HCT116 (cell line): ENCODE data around the gene ARHGAP33. TPM values are rescaled to one million over a fixed set of nuclear protein-coding genes. Genes with fewer than 3 reads are reported as not detected.

Experiments
- ATAC-seq: fragments of 200-7000 bp; cut with Tn5 transposase; 2 replicates; pipeline ENCODE4 v1.9.1; 2020; ENCODE audit warnings: mild to moderate bottlenecking, moderate library complexity
- BruUV-seq: library from RNA; stranded (reverse); fragments of 400-500 nt; replicated peaks from 2 replicates; lab custom pipeline; 2021; lab: Mats Ljungman, UMichigan
- CTCF ChIA-PET: fragments of 300-600 bp; sonication (Branson Sonifier 250); formaldehyde crosslinking; loops from one replicate; lab custom pipeline; 2021; ENCODE audit warnings: antibody characterized with exemption; lab: Charles Lee
- POLR2A ChIA-PET: fragments of 300-600, 350-600 bp; sonication (Branson Sonifier 250); formaldehyde crosslinking; loops from one replicate; lab custom pipeline; 2021; ENCODE audit warnings: antibody characterized with exemption; lab: Charles Lee
- RAD21 ChIA-PET, 2 experiments: fragments of 300-600 bp; sonication (Branson Sonifier 250); formaldehyde crosslinking; loops; one replicate each; lab custom pipeline; 2023; ENCODE audit warnings: low total read pairs in 2 of 2; ENCODE audit not compliant: uncharacterized antibody in 2 of 2, unreplicated experiment in 2 of 2, low non-redundant PET in 1 of 2; lab: Charles Lee
- DNase-seq: peaks from one replicate; pipeline ENCODE4 v3.0.0-alpha.2; 2010; ENCODE audit warnings: low read depth, low spot score
- H2AFZ ChIP-seq: fragments of 200-600 bp; shearing (Covaris generic), sonication (generic); 2 replicates; pipeline ENCODE4 v1.6.1; 2017; ENCODE audit warnings: low read depth, mixed run types, mixed read lengths, antibody characterized with exemption, low read length; ENCODE audit not compliant: poor library complexity, severe bottlenecking
- H3K27ac ChIP-seq: 2 replicates; pipeline ENCODE4 v1.5.1; 2012; ENCODE audit warnings: low read depth, low read length
- H3K27me3 ChIP-seq: fragments of 200-600 bp; sonication (generic); 2 replicates; pipeline ENCODE4 v1.6.1; 2016; ENCODE audit warnings: mixed run types, low read length, mixed read lengths; ENCODE audit not compliant: insufficient read depth
- H3K36me3 ChIP-seq, 2 experiments: fragments of 200-500 bp in 1 of 2; fragments of 200-600 bp in 1 of 2; sonication (Bioruptor generic) in 1 of 2; sonication (generic) in 1 of 2; 2 replicates each; pipeline versions ENCODE4 v1.5.1 to v1.6.1; 2014 to 2016; ENCODE audit warnings: low read length in 2 of 2, inconsistent platforms in 1 of 2, mixed read lengths in 1 of 2, mixed run types in 1 of 2; ENCODE audit not compliant: insufficient read depth in 2 of 2, control insufficient read depth in 1 of 2
- H3K4me1 ChIP-seq, 2 experiments: fragments of 200-600 bp in 1 of 2; sonication (generic) in 1 of 2; 2 replicates each; pipeline versions ENCODE4 v1.5.1 to v1.6.1; 2012 to 2017; ENCODE audit warnings: low read length in 2 of 2, inconsistent platforms in 1 of 2, mild to moderate bottlenecking in 1 of 2, mixed read lengths in 1 of 2, mixed run types in 1 of 2, moderate library complexity in 1 of 2; ENCODE audit not compliant: insufficient read depth in 2 of 2, control insufficient read depth in 1 of 2
- H3K4me2 ChIP-seq: fragments of 200-600 bp; sonication (generic); 2 replicates; pipeline ENCODE4 v1.6.1; 2017; ENCODE audit warnings: mixed run types, low read length, mixed read lengths
- H3K4me3 ChIP-seq, 2 experiments: fragments of 200-600 bp in 1 of 2; sonication (generic) in 1 of 2; replicated peaks in 1 of 2; 2 replicates each; pipeline ENCODE4 v1.5.1; 2011 to 2016; ENCODE audit warnings: low read length in 2 of 2, control low read depth in 1 of 2, low read depth in 1 of 2, mild to moderate bottlenecking in 1 of 2, mixed read lengths in 1 of 2, mixed run types in 1 of 2
- H3K79me2 ChIP-seq: fragments of 200-600 bp; sonication (generic); 2 replicates; pipeline ENCODE4 v1.6.1; 2017; ENCODE audit warnings: mild to moderate bottlenecking, mixed run types, low read length, moderate library complexity, mixed read lengths; ENCODE audit not compliant: insufficient read depth
- H3K9ac ChIP-seq: fragments of 200-600 bp; sonication (generic); 2 replicates; pipeline ENCODE4 v1.6.1; 2016; ENCODE audit warnings: low read length, mixed read lengths
- H3K9me2 ChIP-seq: fragments of 200-600 bp; sonication (generic), shearing (Covaris generic); 2 replicates; pipeline ENCODE4 v1.6.1; 2017; ENCODE audit warnings: mixed run types, mild to moderate bottlenecking, moderate library complexity; ENCODE audit not compliant: insufficient read depth
- H3K9me3 ChIP-seq, 2 experiments: fragments of 200-500 bp in 1 of 2; fragments of 200-600 bp in 1 of 2; sonication (Bioruptor generic) in 1 of 2; sonication (generic) in 1 of 2; 2 replicates each; pipeline ENCODE4 v1.6.1; 2014 to 2017; ENCODE audit warnings: low read length in 2 of 2, mixed read lengths in 2 of 2, inconsistent platforms in 1 of 2, low read depth in 1 of 2, mild to moderate bottlenecking in 1 of 2, mixed run types in 1 of 2, moderate library complexity in 1 of 2; ENCODE audit not compliant: control insufficient read depth in 1 of 2, insufficient read depth in 1 of 2
- H4K20me1 ChIP-seq: fragments of 200-600 bp; sonication (generic), shearing (Covaris generic); 2 replicates; pipeline ENCODE4 v1.6.1; 2017; ENCODE audit warnings: mixed run types, mild to moderate bottlenecking, moderate library complexity; ENCODE audit not compliant: insufficient read depth
- CBX3 ChIP-seq: IDR thresholded peaks from 2 replicates; pipeline ENCODE4 v1.6.1; 2012; ENCODE audit warnings: low read depth
- EGR1 ChIP-seq: IDR thresholded peaks from 2 replicates; pipeline ENCODE4 v1.6.1; 2012; ENCODE audit warnings: low read depth
- EZH2 ChIP-seq: fragments of 200-600 bp; sonication (generic); IDR thresholded peaks from 2 replicates; pipeline ENCODE4 v1.6.1; 2017; ENCODE audit warnings: antibody characterized with exemption, mixed run types
- EZH2phosphoT487 ChIP-seq: fragments of 200-600 bp; IDR thresholded peaks from 2 replicates; pipeline ENCODE4 v1.6.1; 2018; ENCODE audit warnings: antibody characterized with exemption, borderline replicate concordance
- SRF ChIP-seq: IDR thresholded peaks from 2 replicates; pipeline ENCODE4 v1.6.1; 2012; ENCODE audit warnings: low read depth
- TCF7L2 ChIP-seq: IDR thresholded peaks from 2 replicates; pipeline ENCODE4 v1.7.0; 2011; ENCODE audit warnings: borderline replicate concordance, inconsistent platforms; ENCODE audit not compliant: insufficient read depth, insufficient read length; ENCODE audit errors: extremely low read depth
- ZNF274 ChIP-seq: fragments of 200-500 bp; sonication (Bioruptor generic); IDR thresholded peaks from 2 replicates; pipeline ENCODE4 v1.6.1; 2014; ENCODE audit warnings: mild to moderate bottlenecking, low read depth, low read length, inconsistent platforms
- intact Hi-C: fragments of 100-400 bp; cut with micrococcal nuclease; formaldehyde crosslinking; loops from 2 replicates; pipeline ENCODE4 v1.10.0; 2022
- total RNA-seq: library from RNA; stranded (reverse); gene quantifications from one replicate; pipeline ENCODE4 v1.2.1, GENCODE V29; 2021; ENCODE audit not compliant: unreplicated experiment
- TF ChIP-seq, protein P1 (sequence below): IDR thresholded peaks from 2 replicates; pipeline ENCODE4 v1.6.1; 2012
- TF ChIP-seq, protein P2 (sequence below): IDR thresholded peaks from 2 replicates; pipeline ENCODE4 v1.6.1; 2012
- TF ChIP-seq, protein P3 (sequence below): IDR thresholded peaks from 2 replicates; pipeline ENCODE4 v1.6.1; 2012; ENCODE audit warnings: low read depth

The ARHGAP33 gene
- total RNA-seq, 1 experiment from 2014 or later, result 30.2 TPM

DNA sequence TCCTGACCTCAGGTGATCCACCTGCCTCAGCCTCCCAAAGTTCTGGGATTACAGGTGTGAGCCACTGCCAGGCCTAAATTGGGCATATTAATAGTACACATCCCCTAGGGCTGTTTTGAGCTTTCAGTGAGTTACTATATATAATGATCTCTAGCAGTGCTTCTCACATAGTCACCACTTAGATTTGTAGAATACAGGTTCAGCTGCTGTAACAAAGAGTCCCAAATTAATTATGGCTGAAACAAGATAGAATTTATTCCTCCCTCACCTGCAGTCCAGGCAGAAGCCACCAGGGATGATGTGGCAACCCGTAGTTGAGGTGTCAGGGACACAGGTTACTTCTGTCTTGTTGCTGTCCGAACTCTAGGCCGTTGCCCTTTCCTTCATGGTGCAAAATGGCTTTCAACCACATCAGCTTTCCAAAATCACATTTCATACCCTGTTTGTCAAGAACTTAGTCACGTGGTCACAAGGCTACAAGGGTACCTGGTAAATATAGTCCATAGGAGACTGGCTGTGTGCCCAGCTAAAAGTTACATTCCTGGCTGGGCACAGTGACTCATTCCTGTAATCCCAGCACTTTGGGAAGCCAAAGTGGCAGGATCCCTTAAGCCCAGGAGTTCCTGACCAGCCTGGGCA, 14.5 kb upstream of the ARHGAP33 start (continued):
- TF ChIP-seq, protein P1, sequence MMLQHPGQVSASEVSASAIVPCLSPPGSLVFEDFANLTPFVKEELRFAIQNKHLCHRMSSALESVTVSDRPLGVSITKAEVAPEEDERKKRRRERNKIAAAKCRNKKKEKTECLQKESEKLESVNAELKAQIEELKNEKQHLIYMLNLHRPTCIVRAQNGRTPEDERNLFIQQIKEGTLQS, result no peak
- TF ChIP-seq CBX3, result no peak

DNA sequence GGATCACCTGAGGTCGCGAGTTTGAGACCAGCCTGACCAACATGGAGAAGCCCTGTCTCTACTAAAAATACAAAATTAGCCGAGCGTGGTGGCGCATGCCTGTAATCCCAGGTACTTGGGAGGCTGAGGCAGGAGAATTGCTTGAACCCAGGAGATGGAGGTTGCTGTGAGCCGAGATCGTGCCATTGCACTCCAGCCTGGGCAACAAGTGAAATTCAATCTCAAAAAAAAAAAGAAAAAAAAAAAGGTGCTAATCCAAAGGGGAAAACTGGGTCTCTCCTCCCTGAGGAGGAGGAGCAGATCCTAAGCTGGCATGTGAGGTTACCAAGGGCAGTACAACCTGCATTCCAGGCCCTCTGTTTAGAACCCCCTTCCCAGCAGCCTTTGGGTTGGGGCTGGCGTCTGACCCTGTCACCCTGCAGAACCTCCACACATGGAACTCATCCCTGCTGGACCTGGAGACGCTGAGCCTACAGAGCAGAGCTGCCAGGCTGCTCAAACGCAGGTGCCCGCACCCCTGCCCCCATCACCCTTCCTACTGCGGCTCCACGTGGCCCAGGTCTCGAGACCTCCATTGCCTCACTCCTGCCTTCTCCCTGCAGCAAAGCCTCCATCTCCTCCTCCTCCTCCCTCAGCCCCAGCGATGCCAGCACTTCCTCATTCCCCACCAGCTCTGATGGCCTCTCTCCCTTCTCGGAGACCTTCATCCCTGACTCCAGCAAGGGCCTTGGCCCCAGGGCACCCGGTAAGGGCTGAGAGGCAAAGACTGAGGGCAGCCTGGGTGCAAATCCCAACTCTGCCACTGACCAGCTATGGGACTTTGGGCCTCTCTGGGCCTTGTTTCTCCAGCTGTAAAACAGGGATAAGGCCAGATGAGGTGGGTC, 10.7 kb upstream of the ARHGAP33 start:
- BruUV-seq, result no TSS peak
- no peak for TF ChIP-seq EGR1
- TF ChIP-seq ZNF274, result no peak
- no peak for TF ChIP-seq SRF
- TF ChIP-seq, protein P1, result no peak
- no peak for TF ChIP-seq EZH2phosphoT487
- TF ChIP-seq, protein P2, sequence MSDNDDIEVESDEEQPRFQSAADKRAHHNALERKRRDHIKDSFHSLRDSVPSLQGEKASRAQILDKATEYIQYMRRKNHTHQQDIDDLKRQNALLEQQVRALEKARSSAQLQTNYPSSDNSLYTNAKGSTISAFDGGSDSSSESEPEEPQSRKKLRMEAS, result no peak
- TF ChIP-seq EZH2, result no peak
- TF ChIP-seq TCF7L2, result no peak
- TF ChIP-seq, protein P3, sequence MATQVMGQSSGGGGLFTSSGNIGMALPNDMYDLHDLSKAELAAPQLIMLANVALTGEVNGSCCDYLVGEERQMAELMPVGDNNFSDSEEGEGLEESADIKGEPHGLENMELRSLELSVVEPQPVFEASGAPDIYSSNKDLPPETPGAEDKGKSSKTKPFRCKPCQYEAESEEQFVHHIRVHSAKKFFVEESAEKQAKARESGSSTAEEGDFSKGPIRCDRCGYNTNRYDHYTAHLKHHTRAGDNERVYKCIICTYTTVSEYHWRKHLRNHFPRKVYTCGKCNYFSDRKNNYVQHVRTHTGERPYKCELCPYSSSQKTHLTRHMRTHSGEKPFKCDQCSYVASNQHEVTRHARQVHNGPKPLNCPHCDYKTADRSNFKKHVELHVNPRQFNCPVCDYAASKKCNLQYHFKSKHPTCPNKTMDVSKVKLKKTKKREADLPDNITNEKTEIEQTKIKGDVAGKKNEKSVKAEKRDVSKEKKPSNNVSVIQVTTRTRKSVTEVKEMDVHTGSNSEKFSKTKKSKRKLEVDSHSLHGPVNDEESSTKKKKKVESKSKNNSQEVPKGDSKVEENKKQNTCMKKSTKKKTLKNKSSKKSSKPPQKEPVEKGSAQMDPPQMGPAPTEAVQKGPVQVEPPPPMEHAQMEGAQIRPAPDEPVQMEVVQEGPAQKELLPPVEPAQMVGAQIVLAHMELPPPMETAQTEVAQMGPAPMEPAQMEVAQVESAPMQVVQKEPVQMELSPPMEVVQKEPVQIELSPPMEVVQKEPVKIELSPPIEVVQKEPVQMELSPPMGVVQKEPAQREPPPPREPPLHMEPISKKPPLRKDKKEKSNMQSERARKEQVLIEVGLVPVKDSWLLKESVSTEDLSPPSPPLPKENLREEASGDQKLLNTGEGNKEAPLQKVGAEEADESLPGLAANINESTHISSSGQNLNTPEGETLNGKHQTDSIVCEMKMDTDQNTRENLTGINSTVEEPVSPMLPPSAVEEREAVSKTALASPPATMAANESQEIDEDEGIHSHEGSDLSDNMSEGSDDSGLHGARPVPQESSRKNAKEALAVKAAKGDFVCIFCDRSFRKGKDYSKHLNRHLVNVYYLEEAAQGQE, result no peak
- H3K4me3 ChIP-seq, result no peak overlapping the region
- peaks cover 4% of the 10 kb centered on the region for H3K79me2 ChIP-seq
- no peak overlapping the region for H3K9ac ChIP-seq
- intact Hi-C loops, result no loop called here
- ChIA-PET CTCF (no interaction called here), RAD21 (no interaction called here), POLR2A (interaction anchor here (1.8 kb wide), 1 partner anchor 16 kb away, joined by 5 read pairs; the partner anchor contains the start of gene LIN37)
- H2AFZ ChIP-seq, result no peak overlapping the region
- peaks cover 0 to 6% of the 10 kb centered on the region in 2 experiments; a peak in 1 of 4 replicates for H3K4me1 ChIP-seq
- H3K4me2 ChIP-seq, result no peak overlapping the region
- ATAC-seq (no peak), DNase-seq (no peak)
- no peaks in the 10 kb centered on the region for H3K9me2 ChIP-seq
- H3K36me3 ChIP-seq, result peaks cover 12 to 13% of the 10 kb centered on the region in 2 experiments; a peak in 2 of 4 replicates
- no peak overlapping the region for H3K27ac ChIP-seq
- H4K20me1 ChIP-seq, result no peaks in the 10 kb centered on the region
- no peaks in the 10 kb centered on the region for H3K27me3 ChIP-seq
- no peaks in the 10 kb centered on the region for H3K9me3 ChIP-seq
